Activated naive CD4-positive, alpha-beta T cell treated with anti-CD3 and anti-CD28 coated beads for 36 hours (primary cell): ENCODE results near the gene VEGFB. TPM values are rescaled to one million over a fixed set of nuclear protein-coding genes. Genes with fewer than 3 reads are reported as not detected.

Experiments used
- CTCF ChIA-PET: fragments of 350-600 bp; sonication (Branson Sonifier 250); formaldehyde crosslinking; loops from one replicate; lab custom pipeline; 2021; ENCODE audit warnings: antibody characterized with exemption; lab: Charles Lee
- DNase-seq: peaks from one replicate; pipeline ENCODE4 v3.0.0-alpha.2; 2020
- H3K27ac Mint-ChIP-seq: one replicate; pipeline ENCODE4 v1.8.0; 2021; ENCODE audit warnings: mild to moderate bottlenecking, mixed read lengths
- H3K27me3 Mint-ChIP-seq: one replicate; pipeline ENCODE4 v1.8.0; 2021; ENCODE audit warnings: low read depth, mixed read lengths
- H3K36me3 Mint-ChIP-seq: one replicate; pipeline ENCODE4 v1.8.0; 2021; ENCODE audit warnings: low read depth, mixed read lengths
- H3K4me1 Mint-ChIP-seq: one replicate; pipeline ENCODE4 v1.8.0; 2021; ENCODE audit warnings: low read depth, mixed read lengths
- H3K4me3 Mint-ChIP-seq: one replicate; pipeline ENCODE4 v1.8.0; 2021; ENCODE audit warnings: mild to moderate bottlenecking, moderate library complexity, mixed read lengths
- H3K9me3 Mint-ChIP-seq: one replicate; pipeline ENCODE4 v1.8.0; 2021; ENCODE audit warnings: mixed read lengths
- intact Hi-C: fragments of 100-400 bp; cut with micrococcal nuclease; formaldehyde crosslinking; loops from one replicate; pipeline ENCODE4 v1.15.1; 2023
- total RNA-seq, 2 experiments: library from RNA; stranded (reverse); gene quantifications; one replicate each; pipeline ENCODE4 v1.2.3, GENCODE V29; 2021

VEGFB gene
- total RNA-seq, 2 experiments from 2014 or later, result 64.2 to 74.5 TPM

GRCh38 chr11:64235437-64236161 is 1.2 kb downstream of the VEGFB start:
- intact Hi-C loops, result no loop called here
- Mint-ChIP-seq H3K27me3 (no peaks in the 10 kb centered on the region), H3K9me3 (no peaks in the 10 kb centered on the region), H3K27ac (peak overlapping the region; percentile 59), H3K36me3 (peaks cover 10% of the 10 kb centered on the region), H3K4me3 (peak overlapping the region; percentile 81), H3K4me1 (peaks cover 35% of the 10 kb centered on the region)
- CTCF ChIA-PET, result interaction anchor here (1.0 to 1.3 kb wide), 2 partner anchors 9 to 42 kb away, joined by 3 read pairs; no protein-coding TSS in a partner anchor
- DNase-seq, result no peak

- Mint-ChIP-seq H3K27me3 (no peaks in the 10 kb centered on the region), H3K27ac (peak overlapping the region; percentile 59), H3K36me3 (peaks cover 11% of the 10 kb centered on the region), H3K4me3 (no peak overlapping the region), H3K9me3 (no peaks in the 10 kb centered on the region), H3K4me1 (peaks cover 27% of the 10 kb centered on the region)
- intact Hi-C loops, result no loop called here
- no peak for DNase-seq
- CTCF ChIA-PET, result interaction anchor here (0.7 to 2.7 kb wide), 4 partner anchors 31 to 118 kb away, joined by 3 to 6 read pairs (median 4); partner anchors contain the start of genes CATSPERZ and FERMT3
Measured at GRCh38 chr11:64237484-64237951, 3.1 kb downstream of the VEGFB start.

GRCh38 chr11:64238076-64238475 is 3.7 kb downstream of the VEGFB start:
- intact Hi-C loops, result no loop called here
- Mint-ChIP-seq H3K27ac (peak overlapping the region; percentile 98), H3K27me3 (no peaks in the 10 kb centered on the region), H3K4me1 (peaks cover 30% of the 10 kb centered on the region), H3K36me3 (peaks cover 14% of the 10 kb centered on the region), H3K9me3 (no peaks in the 10 kb centered on the region), H3K4me3 (no peak overlapping the region)
- DNase-seq, result no peak
- CTCF ChIA-PET, result interaction anchor here (0.8 to 2.7 kb wide), 3 partner anchors 47 to 67 kb away, joined by 3 to 6 read pairs (median 3); partner anchors contain the start of genes CATSPERZ and GPR137

- CTCF ChIA-PET, result interaction anchor here (0.7 to 2.7 kb wide), 3 partner anchors 41 to 66 kb away, joined by 3 to 6 read pairs (median 4); partner anchors contain the start of gene CATSPERZ
- no peak for DNase-seq
- peak overlapping the region; percentile 98 for H3K27ac Mint-ChIP-seq
- H3K27me3 Mint-ChIP-seq, result no peaks in the 10 kb centered on the region
- H3K4me3 Mint-ChIP-seq, result peak overlapping the region; percentile 27
- H3K4me1 Mint-ChIP-seq, result peaks cover 37% of the 10 kb centered on the region
- peaks cover 22% of the 10 kb centered on the region for H3K36me3 Mint-ChIP-seq
- H3K9me3 Mint-ChIP-seq, result no peaks in the 10 kb centered on the region
- intact Hi-C loops, result no loop called here
Measured at GRCh38 chr11:64238999-64239398, 4.6 kb downstream of the VEGFB start.

DNA sequence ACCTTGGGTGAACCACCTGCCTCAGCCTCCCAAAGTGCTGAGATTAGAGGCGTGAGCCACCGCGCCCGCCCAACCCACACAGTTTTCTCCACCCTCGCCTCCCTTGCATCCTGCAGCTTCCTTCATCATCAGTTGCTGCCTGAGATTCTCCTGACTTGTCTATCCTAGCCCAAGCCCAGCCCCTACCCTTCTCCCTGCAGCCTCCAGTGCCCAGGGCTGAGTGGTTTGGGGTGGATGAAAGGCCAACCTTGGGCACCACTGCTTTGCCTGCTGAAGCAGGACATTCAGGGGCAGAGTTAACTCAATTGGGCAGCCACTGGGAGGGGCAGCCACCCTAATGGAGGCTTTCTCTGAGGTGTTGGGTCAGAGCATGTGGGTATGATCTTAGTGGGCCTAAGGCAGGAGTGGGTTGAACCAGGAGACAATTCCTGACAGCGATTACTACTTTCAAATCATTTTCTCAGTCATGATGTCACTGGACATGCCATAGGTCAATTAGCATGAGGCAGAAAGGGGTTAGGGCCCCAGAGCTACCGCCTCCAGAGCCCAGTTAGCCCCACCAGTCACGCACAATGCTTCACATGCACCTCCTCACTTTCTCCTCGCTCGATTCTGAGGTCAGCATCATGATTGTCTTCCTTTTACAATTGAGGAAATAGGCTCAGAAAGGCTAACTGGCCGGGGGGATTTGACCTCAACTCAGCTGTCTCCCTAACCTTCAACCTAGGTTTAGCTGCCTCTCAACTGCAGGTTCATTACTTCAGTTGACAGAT is 5.5 kb downstream of the VEGFB start:
- intact Hi-C loops, result loop anchor here (2.0 to 10.0 kb wide), 4 partner anchors 45 to 845 kb away; partner anchors contain the start of genes BAD, CDCA5, EHD1 and GPR137
- CTCF ChIA-PET, result interaction anchor here (2.7 kb wide), 1 partner anchor 61 kb away, joined by 6 read pairs; the partner anchor contains the start of gene CATSPERZ
- H3K27ac Mint-ChIP-seq, result peak overlapping the region; percentile 98
- DNase-seq, result peak; percentile 40
- H3K4me3 Mint-ChIP-seq, result peak overlapping the region; percentile 92
- peaks cover 23% of the 10 kb centered on the region for H3K36me3 Mint-ChIP-seq
- H3K27me3 Mint-ChIP-seq, result no peaks in the 10 kb centered on the region
- H3K9me3 Mint-ChIP-seq, result no peaks in the 10 kb centered on the region
- peaks cover 37% of the 10 kb centered on the region for H3K4me1 Mint-ChIP-seq

DNA sequence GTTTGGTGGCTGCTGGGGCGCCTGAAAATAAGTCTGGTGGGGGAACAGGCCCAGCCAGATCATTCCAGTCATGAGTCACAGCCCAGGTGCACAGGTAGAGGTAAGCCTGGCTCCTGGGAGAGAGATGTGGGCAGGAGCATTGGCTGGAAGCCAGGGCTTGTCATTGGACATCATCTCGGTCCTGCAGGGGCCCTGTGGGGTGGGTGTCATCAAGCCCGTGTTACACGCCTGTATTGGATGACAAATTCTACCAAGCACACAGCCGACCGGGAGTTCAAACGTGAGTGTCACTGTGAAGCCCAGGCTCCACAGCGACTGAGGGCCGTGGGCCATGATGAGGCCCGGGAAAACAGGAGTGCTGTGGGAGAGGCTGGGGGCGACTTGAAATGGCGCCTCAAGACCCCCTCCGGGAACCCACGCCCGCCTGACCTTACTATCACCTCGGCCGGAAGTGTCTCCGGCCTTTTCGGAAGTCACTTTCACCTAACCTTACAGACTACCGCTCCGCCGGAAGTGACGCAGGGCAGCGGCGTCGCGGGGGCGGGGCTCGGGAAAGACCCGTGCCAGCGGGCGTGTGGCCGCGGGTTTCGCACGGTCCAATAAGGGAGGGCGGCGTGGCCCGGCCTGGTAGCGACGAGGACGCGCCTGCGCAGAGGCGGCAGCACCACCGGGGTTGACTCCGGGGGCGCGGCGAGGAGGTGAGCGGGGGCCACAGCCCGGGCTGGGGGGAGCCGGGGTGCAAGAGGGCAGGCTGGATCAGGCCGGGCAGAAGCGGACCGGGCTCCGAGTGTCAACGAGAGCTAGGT is 6.3 kb downstream of the VEGFB start, which contains the start of gene FKBP2:
TSS of gene FKBP2 (plus strand) at position 661 of the 806 bp plus-strand sequence. CDS start 1,293 bp downstream, outside the sequence.
- Mint-ChIP-seq H3K4me1 (peaks cover 35% of the 10 kb centered on the region), H3K36me3 (peaks cover 22% of the 10 kb centered on the region), H3K4me3 (peak within 1 kb of the TSS; percentile 92), H3K27me3 (no peaks in the 10 kb centered on the region), H3K27ac (peak within 1 kb of the TSS; percentile 98), H3K9me3 (no peaks in the 10 kb centered on the region)
- intact Hi-C loops, result loop anchor here (1.0 to 10.0 kb wide), 11 partner anchors 10 to 844 kb away; partner anchors contain the start of genes BAD, CDCA5, DNAJC4 and EHD1
- CTCF ChIA-PET, result interaction anchor here (0.9 to 1.4 kb wide), 3 partner anchors 33 to 77 kb away, joined by 4 to 7 read pairs (median 4); partner anchors contain the start of gene PRDX5
- peak; percentile 97 for DNase-seq

DNA sequence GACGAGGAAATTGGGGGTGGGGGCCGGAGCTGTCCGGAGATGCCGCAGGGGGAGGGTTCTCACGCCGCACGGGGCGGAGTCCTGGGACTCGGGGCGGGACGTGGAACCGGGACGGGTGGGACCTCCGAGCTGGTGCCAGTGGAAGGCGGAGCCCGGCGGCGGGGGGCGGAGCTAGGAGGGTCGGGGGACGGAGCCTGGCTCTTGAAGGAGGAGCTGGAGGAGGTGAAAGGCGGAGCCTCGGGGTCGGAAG is 6.8 kb downstream of the VEGFB start:
- peak overlapping the region; percentile 98 for H3K27ac Mint-ChIP-seq
- DNase-seq, result peak; percentile 100
- peak overlapping the region; percentile 92 for H3K4me3 Mint-ChIP-seq
- H3K4me1 Mint-ChIP-seq, result peaks cover 33% of the 10 kb centered on the region
- CTCF ChIA-PET, result interaction anchor here (0.9 to 1.4 kb wide), 3 partner anchors 34 to 77 kb away, joined by 4 to 7 read pairs (median 4); partner anchors contain the start of gene PRDX5
- no peaks in the 10 kb centered on the region for H3K9me3 Mint-ChIP-seq
- H3K36me3 Mint-ChIP-seq, result peaks cover 22% of the 10 kb centered on the region
- no peaks in the 10 kb centered on the region for H3K27me3 Mint-ChIP-seq
- intact Hi-C loops, result loop anchor here (1.0 to 10.0 kb wide), 11 partner anchors 11 to 844 kb away; partner anchors contain the start of genes BAD, CDCA5, DNAJC4 and EHD1

DNA sequence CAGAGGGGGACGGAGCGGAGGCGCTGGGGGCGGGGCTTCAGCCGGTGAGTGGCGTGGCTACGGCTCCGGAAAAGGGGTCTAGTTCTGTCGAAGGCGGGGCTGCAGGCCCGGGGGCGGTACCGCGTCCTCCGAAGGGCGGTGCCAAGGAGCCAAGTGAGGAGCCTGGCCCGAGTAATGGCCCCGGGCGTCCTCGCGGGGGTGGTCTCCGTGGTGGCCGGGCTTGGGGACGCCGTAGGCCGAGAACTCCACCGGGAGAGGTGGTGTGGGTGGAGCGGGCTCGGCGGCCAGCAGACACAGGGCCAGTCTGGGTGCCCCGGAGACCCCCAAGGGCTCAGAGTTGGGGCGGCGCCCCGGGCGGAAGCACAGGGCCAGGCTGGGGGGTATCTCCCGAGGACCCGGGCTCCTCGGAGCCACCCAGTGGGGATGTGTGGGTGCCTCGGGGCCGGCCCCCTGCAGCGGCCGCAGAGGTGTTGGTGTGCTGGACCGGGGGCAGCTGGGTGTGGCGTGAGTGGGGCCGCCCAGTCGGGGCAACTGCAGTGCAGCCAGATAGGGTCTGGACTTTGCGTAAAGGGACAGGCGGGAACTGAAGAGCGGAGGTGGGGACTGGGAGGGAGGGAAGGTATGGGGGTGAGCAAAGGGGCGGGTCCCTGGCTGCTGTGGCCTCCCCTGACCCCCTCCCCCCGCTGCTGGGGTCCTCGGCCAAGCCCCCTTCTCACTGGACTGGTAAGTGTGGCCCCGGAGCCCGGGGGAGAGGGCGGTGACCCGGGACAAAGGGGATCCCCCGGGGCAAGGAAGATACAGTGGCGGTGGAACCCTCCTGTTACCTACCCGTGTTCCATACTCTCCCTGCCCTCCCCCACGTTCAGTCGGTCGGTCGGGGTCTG is 7.3 kb downstream of the VEGFB start:
- DNase-seq, result no peak
- Mint-ChIP-seq H3K27me3 (no peaks in the 10 kb centered on the region), H3K36me3 (peaks cover 22% of the 10 kb centered on the region), H3K4me1 (peaks cover 33% of the 10 kb centered on the region), H3K9me3 (no peaks in the 10 kb centered on the region), H3K27ac (peak overlapping the region; percentile 98), H3K4me3 (peak overlapping the region; percentile 92)
- intact Hi-C loops, result loop anchor here (1.0 to 10.0 kb wide), 11 partner anchors 11 to 843 kb away; partner anchors contain the start of genes BAD, CDCA5, DNAJC4 and EHD1
- CTCF ChIA-PET, result interaction anchor here (0.9 to 1.4 kb wide), 4 partner anchors 10 to 76 kb away, joined by 4 to 7 read pairs (median 5); partner anchors contain the start of genes PLCB3 and PRDX5

GRCh38 chr11:64243236-64243854 is 9.0 kb downstream of the VEGFB start:
- no peaks in the 10 kb centered on the region for H3K9me3 Mint-ChIP-seq
- peaks cover 21% of the 10 kb centered on the region for H3K36me3 Mint-ChIP-seq
- H3K27me3 Mint-ChIP-seq, result no peaks in the 10 kb centered on the region
- H3K4me3 Mint-ChIP-seq, result peak overlapping the region; percentile 92
- H3K4me1 Mint-ChIP-seq, result peaks cover 29% of the 10 kb centered on the region
- H3K27ac Mint-ChIP-seq, result peak overlapping the region; percentile 71
- DNase-seq, result no peak
- intact Hi-C loops, result loop anchor here (5.0 to 10.0 kb wide), 2 partner anchors 634 to 841 kb away; partner anchors contain the start of genes CDCA5, EHD1 and ZFPL1
- CTCF ChIA-PET, result interaction anchor here (1.3 to 1.8 kb wide), 4 partner anchors 9 to 61 kb away, joined by 5 to 7 read pairs (median 6); partner anchors contain the start of genes CATSPERZ and PLCB3

DNA sequence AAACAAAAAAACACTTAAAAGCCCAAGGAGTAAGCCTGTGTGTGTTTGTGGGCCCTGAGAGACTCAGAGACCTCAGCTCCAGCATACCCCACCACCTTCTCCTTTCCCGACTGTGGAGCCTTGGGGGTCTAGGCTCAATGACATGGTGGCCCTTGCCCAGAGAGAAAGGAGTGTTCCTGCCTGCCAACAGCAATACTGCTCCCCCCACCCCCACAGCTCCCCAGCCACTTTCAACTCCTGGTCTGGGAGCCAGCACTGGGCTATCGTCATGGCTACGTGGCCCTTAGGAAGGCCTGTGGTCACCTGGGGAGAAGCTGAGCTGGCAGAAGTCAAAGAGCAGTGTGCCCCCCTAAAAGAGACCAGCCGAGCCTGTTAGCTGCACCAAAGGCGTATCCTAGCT is 9.7 kb downstream of the VEGFB start:
- Mint-ChIP-seq H3K4me3 (peak overlapping the region; percentile 6), H3K36me3 (peaks cover 21% of the 10 kb centered on the region), H3K27me3 (no peaks in the 10 kb centered on the region), H3K27ac (peak overlapping the region; percentile 71), H3K9me3 (no peaks in the 10 kb centered on the region), H3K4me1 (peaks cover 29% of the 10 kb centered on the region)
- intact Hi-C loops, result loop anchor here (5.0 to 10.0 kb wide), 2 partner anchors 633 to 841 kb away; partner anchors contain the start of genes CDCA5, EHD1 and ZFPL1
- CTCF ChIA-PET, result interaction anchor here (1.6 to 1.8 kb wide), 3 partner anchors 39 to 60 kb away, joined by 5 to 7 read pairs (median 6); partner anchors contain the start of gene CATSPERZ
- no peak for DNase-seq
